HEK293 (cell line): ENCODE measurements around the gene KIFBP.

ENCODE experiments used
- CTCF ChIA-PET: fragments of 350-600 bp; formaldehyde crosslinking; extraction: SDS; loops from one replicate; lab custom pipeline; 2021; ENCODE audit warnings: antibody characterized with exemption; lab: Yijun Ruan, JAX
- POLR2A ChIA-PET: fragments of 300-600 bp; formaldehyde crosslinking; extraction: SDS; loops from one replicate; lab custom pipeline; 2020; ENCODE audit warnings: antibody characterized with exemption, inconsistent platforms; lab: Yijun Ruan, JAX
- H3K27ac ChIP-seq: fragments of 200-500 bp; sonication (Bioruptor generic); 2 replicates; pipeline ENCODE4 v1.5.1; 2014; ENCODE audit warnings: low read depth, low read length, control low read depth, inconsistent platforms; ENCODE audit errors: extremely low read depth
- H3K36me3 ChIP-seq, 2 experiments: fragments of 200-500 bp in 1 of 2; sonication (Bioruptor generic) in 1 of 2; 1 replicate in 1 of 2; 2 replicates in 1 of 2; pipeline ENCODE4 v1.5.1; 2014 to 2017; ENCODE audit warnings: inconsistent platforms in 2 of 2, low read length in 2 of 2; ENCODE audit not compliant: control insufficient read depth in 2 of 2, insufficient read depth in 1 of 2
- H3K4me1 ChIP-seq: fragments of 200-500 bp; sonication (Bioruptor generic); 2 replicates; pipeline ENCODE4 v1.5.1; 2014; ENCODE audit warnings: mild to moderate bottlenecking, low read length, inconsistent platforms; ENCODE audit not compliant: control insufficient read depth, insufficient read depth
- H3K4me3 ChIP-seq: 2 replicates; pipeline ENCODE4 v1.5.1; 2011; ENCODE audit warnings: low read depth, mild to moderate bottlenecking, control low read depth, low read length, moderate library complexity
- H3K9me3 ChIP-seq: fragments of 200-500 bp; sonication (Bioruptor generic); 2 replicates; pipeline ENCODE4 v1.5.1; 2014; ENCODE audit warnings: low read depth, low read length, inconsistent platforms; ENCODE audit not compliant: control insufficient read depth, insufficient read depth
- EGR2 ChIP-seq: fragments of 450-650 bp; formaldehyde crosslinking; IDR thresholded peaks from 2 replicates; pipeline ENCODE4 v1.5.1; 2016; ENCODE audit warnings: low read depth, missing biosample characterization, missing genetic modification characterization
- KLF8 ChIP-seq: fragments of 450-650 bp; formaldehyde crosslinking; IDR thresholded peaks from 2 replicates; pipeline ENCODE4 v1.5.1; 2016; ENCODE audit warnings: missing biosample characterization, missing genetic modification characterization
- PRDM1 ChIP-seq: fragments of 450-650 bp; formaldehyde crosslinking; IDR thresholded peaks from 2 replicates; pipeline ENCODE4; 2016; ENCODE audit warnings: missing biosample characterization, missing genetic modification characterization
- ZBTB1 ChIP-seq: fragments of 450-650 bp; formaldehyde crosslinking; IDR thresholded peaks from 2 replicates; pipeline ENCODE4 v1.5.1; 2016; ENCODE audit warnings: missing biosample characterization, missing genetic modification characterization
- ZBTB49 ChIP-seq: fragments of 450-650 bp; formaldehyde crosslinking; IDR thresholded peaks from 2 replicates; pipeline ENCODE4 v1.5.1; 2016; ENCODE audit warnings: missing biosample characterization, missing genetic modification characterization, low read depth
- ZNF138 ChIP-seq: fragments of 450-650 bp; formaldehyde crosslinking; IDR thresholded peaks from 2 replicates; pipeline ENCODE4 v1.5.1; 2016; ENCODE audit warnings: missing biosample characterization, missing genetic modification characterization, borderline replicate concordance
- ZNF169 ChIP-seq: fragments of 450-650 bp; formaldehyde crosslinking; IDR thresholded peaks from 2 replicates; pipeline ENCODE4 v1.5.1; 2016; ENCODE audit warnings: missing biosample characterization, missing genetic modification characterization
- ZNF26 ChIP-seq: fragments of 450-650 bp; formaldehyde crosslinking; IDR thresholded peaks from 2 replicates; pipeline ENCODE4 v1.5.1; 2016; ENCODE audit warnings: missing biosample characterization, missing genetic modification characterization
- ZNF280C ChIP-seq: fragments of 450-650 bp; formaldehyde crosslinking; IDR thresholded peaks from 2 replicates; pipeline ENCODE4 v1.5.1; 2016; ENCODE audit warnings: missing biosample characterization, missing genetic modification characterization
- ZNF292 ChIP-seq: fragments of 450-650 bp; formaldehyde crosslinking; IDR thresholded peaks from 2 replicates; pipeline ENCODE4 v1.5.1; 2016; ENCODE audit warnings: low read depth, missing biosample characterization, missing genetic modification characterization, borderline replicate concordance
- ZNF302 ChIP-seq: fragments of 450-650 bp; formaldehyde crosslinking; IDR thresholded peaks from 2 replicates; pipeline ENCODE4 v1.5.1; 2016; ENCODE audit warnings: missing biosample characterization, missing genetic modification characterization, low read depth
- ZNF335 ChIP-seq: fragments of 450-650 bp; formaldehyde crosslinking; conservative IDR thresholded peaks from 2 replicates; pipeline ENCODE4 v1.5.1; 2016; ENCODE audit warnings: missing biosample characterization, missing genetic modification characterization
- ZNF449 ChIP-seq: fragments of 450-650 bp; formaldehyde crosslinking; IDR thresholded peaks from 2 replicates; pipeline ENCODE4 v1.5.1; 2017; ENCODE audit warnings: missing biosample characterization, mild to moderate bottlenecking, missing genetic modification characterization, moderate library complexity
- ZNF518A ChIP-seq: fragments of 450-650 bp; formaldehyde crosslinking; conservative IDR thresholded peaks from 2 replicates; pipeline ENCODE4 v1.5.1; 2016; ENCODE audit warnings: low read depth, missing biosample characterization, missing genetic modification characterization
- ZNF621 ChIP-seq: fragments of 450-650 bp; formaldehyde crosslinking; IDR thresholded peaks from 2 replicates; pipeline ENCODE4 v1.5.1; 2017; ENCODE audit warnings: missing biosample characterization, missing genetic modification characterization
- ZNF692 ChIP-seq: fragments of 450-650 bp; formaldehyde crosslinking; IDR thresholded peaks from 2 replicates; pipeline ENCODE4 v1.5.1; 2016; ENCODE audit warnings: missing biosample characterization, missing genetic modification characterization
- ZNF704 ChIP-seq: fragments of 450-650 bp; formaldehyde crosslinking; IDR thresholded peaks from 2 replicates; pipeline ENCODE4 v1.5.1; 2016; ENCODE audit warnings: missing biosample characterization, missing genetic modification characterization
- ZNF837 ChIP-seq: fragments of 450-650 bp; formaldehyde crosslinking; IDR thresholded peaks from 2 replicates; pipeline ENCODE4 v1.5.1; 2016; ENCODE audit warnings: missing biosample characterization, missing genetic modification characterization

The KIFBP gene

GRCh38 chr10:69044546-69044945 is 55.9 kb downstream of the KIFBP start:
- Histone ChIP-seq H3K4me1 (no peaks in the 10 kb centered on the region), H3K27ac (no peak overlapping the region), H3K4me3 (no peak overlapping the region), H3K9me3 (no peaks in the 10 kb centered on the region), H3K36me3 (no peaks in the 10 kb centered on the region)
- POLR2A ChIA-PET, result no interaction called here
- TF ChIP-seq ZNF302 (no peak), ZNF292 (tag by site-specific recombination) (no peak), ZNF621 (tag by site-specific recombination) (no peak), ZNF692 (no peak), ZBTB1 (tag by site-specific recombination) (no peak), ZNF449 (tag by site-specific recombination) (no peak), ZNF138 (tag by site-specific recombination) (no peak), ZNF518A (tag by site-specific recombination) (no peak), EGR2 (no peak), PRDM1 (no peak), ZNF169 (tag by site-specific recombination) (no peak)
- TF ChIP-seq, all 188 proteins: peak for 0
- CTCF ChIA-PET, result interaction anchor here (0.6 kb wide), 2 partner anchors 51 to 1342 kb away, joined by 4 to 5 read pairs; no protein-coding TSS in a partner anchor

GRCh38 chr10:69045441-69046300 is 57.1 kb downstream of the KIFBP start:
- H3K36me3 ChIP-seq, result no peaks in the 10 kb centered on the region
- POLR2A ChIA-PET, result no interaction called here
- H3K9me3 ChIP-seq, result no peaks in the 10 kb centered on the region
- no peak overlapping the region for H3K27ac ChIP-seq
- no peak overlapping the region for H3K4me3 ChIP-seq
- H3K4me1 ChIP-seq, result no peaks in the 10 kb centered on the region
- CTCF ChIA-PET, result interaction anchor here (0.6 kb wide), 1 partner anchor 49 kb away, joined by 4 read pairs; no protein-coding TSS in a partner anchor
- TF ChIP-seq KLF8, result no peak
- TF ChIP-seq ZNF26 (tag by site-specific recombination), result no peak
- TF ChIP-seq ZNF335, result no peak
- no peak for TF ChIP-seq ZNF280C (tag by site-specific recombination)
- TF ChIP-seq ZNF837, result no peak
- TF ChIP-seq ZBTB49 (tag by site-specific recombination), result no peak
- TF ChIP-seq ZNF704 (tag by site-specific recombination), result no peak
